Measurements from ENCODE around the gene DNPEP.

GRCh38 chr2:219404954-219405353 lies 17.2 kb upstream of the DNPEP start:
- TF ChIP-seq CTCF (conservative IDR thresholded peaks at IDR 0.05; ENCODE audit: low read depth, low read length): no peak
- no peak for TF ChIP-seq MAFK (IDR thresholded peaks at IDR 0.05; ENCODE audit: low read depth, low read length)
- TF ChIP-seq POLR2A (IDR thresholded peaks at IDR 0.05; ENCODE audit: low read depth, low read length): no peak
- no peak for TF ChIP-seq SMC3 (IDR thresholded peaks at IDR 0.05; ENCODE audit: low read depth, low read length)
- TF ChIP-seq RFX5 (IDR thresholded peaks at IDR 0.05; ENCODE audit: low read depth, low read length): no peak
- TF ChIP-seq RCOR1 (IDR thresholded peaks at IDR 0.05; ENCODE audit: insufficient replicate concordance, low read length): no peak
- no peak for TF ChIP-seq MXI1 (IDR thresholded peaks at IDR 0.05; ENCODE audit: borderline replicate concordance, low read depth, low read length)
- TF ChIP-seq FOS (IDR thresholded peaks at IDR 0.05; ENCODE audit: low read depth, low read length): no peak

Measured in IMR-90 (cell line).